Lower lobe of right lung (tissue), 2 donors: Measurements from ENCODE around the gene CACNA1F. TPM values are rescaled to one million over a fixed set of nuclear protein-coding genes. Genes with fewer than 3 reads are reported as not detected.

Experiments
- ATAC-seq, 2 donors: fragments of 200-7000 bp; cut with Tn5 transposase; one replicate each; pipeline ENCODE4 v1.9.1; 2020 to 2022; ENCODE audit warnings: mild to moderate bottlenecking in 2 of 2, moderate library complexity in 2 of 2
- DNase-seq: peaks from one replicate; pipeline ENCODE4 v3.0.0-alpha.2; 2020
- H3K27ac ChIP-seq: fragments of 200-600 bp; one replicate; pipeline ENCODE4 v1.8.0; 2022
- H3K27me3 ChIP-seq: fragments of 200-600 bp; one replicate; pipeline ENCODE4 v1.8.0; 2022; ENCODE audit warnings: low read depth
- H3K36me3 ChIP-seq: fragments of 200-600 bp; one replicate; pipeline ENCODE4 v1.8.0; 2022; ENCODE audit warnings: mild to moderate bottlenecking
- H3K4me1 ChIP-seq: fragments of 200-600 bp; one replicate; pipeline ENCODE4 v1.8.0; 2022
- H3K4me3 ChIP-seq: fragments of 200-600 bp; one replicate; pipeline ENCODE4 v1.8.0; 2022; ENCODE audit warnings: mild to moderate bottlenecking
- H3K9me3 ChIP-seq: fragments of 200-600 bp; one replicate; pipeline ENCODE4 v1.8.0; 2022
- CTCF ChIP-seq: fragments of 200-600 bp; IDR thresholded peaks from one replicate; pipeline ENCODE4 v1.8.0; 2022; ENCODE audit warnings: antibody characterized with exemption, mild to moderate bottlenecking
- intact Hi-C: fragments of 100-400 bp; cut with DNase I; formaldehyde crosslinking; loops from one replicate; pipeline ENCODE4 v1.11.0; 2022
- total RNA-seq: library from RNA; stranded (reverse); fragmentation: NEBNext Ultra II Directional; extraction: Animal tissue kit (Norgen Biotek cat#: 25700); gene quantifications from one replicate; pipeline ENCODE4 v1.2.1, GENCODE V29; 2021
- donor health status: DM: no; HTN: yes; CAD: no; lungs with severe emphysema.

The CACNA1F gene
- total RNA-seq, 1 donor from 2014 or later, result 1.4 TPM

GRCh38 chrX:49204017-49204416 is 29.1 kb downstream of the CACNA1F start:
- no peak for DNase-seq
- no peak for TF ChIP-seq CTCF
- H3K27ac ChIP-seq, result no peak overlapping the region
- intact Hi-C loops, result no loop called here
- H3K4me1 ChIP-seq, result no peaks in the 10 kb centered on the region
- no peak overlapping the region for H3K4me3 ChIP-seq
- no peaks in the 10 kb centered on the region for H3K36me3 ChIP-seq
- H3K27me3 ChIP-seq, result no peaks in the 10 kb centered on the region
- H3K9me3 ChIP-seq, result no peaks in the 10 kb centered on the region
- no peak for ATAC-seq

- Histone ChIP-seq H3K27ac (no peak overlapping the region), H3K36me3 (no peaks in the 10 kb centered on the region), H3K9me3 (no peaks in the 10 kb centered on the region), H3K4me1 (no peaks in the 10 kb centered on the region), H3K27me3 (no peaks in the 10 kb centered on the region), H3K4me3 (no peak overlapping the region)
- no peak for TF ChIP-seq CTCF
- ATAC-seq (no peak), DNase-seq (no peak)
- intact Hi-C loops, result no loop called here
These were observed 29.6 kb downstream of the CACNA1F start for GRCh38 chrX:49203536-49203935.

GRCh38 chrX:49202022-49202421 is 31.1 kb downstream of the CACNA1F start:
- TF ChIP-seq CTCF, result no peak
- H3K9me3 ChIP-seq, result no peaks in the 10 kb centered on the region
- no peak overlapping the region for H3K4me3 ChIP-seq
- no peak for DNase-seq
- no peaks in the 10 kb centered on the region for H3K27me3 ChIP-seq
- intact Hi-C loops, result no loop called here
- no peaks in the 10 kb centered on the region for H3K4me1 ChIP-seq
- ATAC-seq, result peak in 1 of 2 donors; percentile 61
- no peaks in the 10 kb centered on the region for H3K36me3 ChIP-seq
- H3K27ac ChIP-seq, result no peak overlapping the region

- ATAC-seq, result peak; percentile 90 to 99
- Histone ChIP-seq H3K4me1 (no peaks in the 10 kb centered on the region), H3K27ac (peak within 1 kb of the TSS; percentile 53), H3K27me3 (no peaks in the 10 kb centered on the region), H3K9me3 (no peaks in the 10 kb centered on the region), H3K36me3 (no peaks in the 10 kb centered on the region), H3K4me3 (peak within 1 kb of the TSS; percentile 44)
- TF ChIP-seq CTCF, result no peak
- peak; percentile 91 for DNase-seq
- intact Hi-C loops, result no loop called here
These were observed 33.0 kb downstream of the CACNA1F start, which contains the start of gene SYP for GRCh38 chrX:49199906-49200771. Gene SYP (minus strand): TSS chrX:49200193. CDS start chrX:49200186, 7 bp downstream.

- Histone ChIP-seq H3K27me3 (no peaks in the 10 kb centered on the region), H3K9me3 (no peaks in the 10 kb centered on the region), H3K36me3 (no peaks in the 10 kb centered on the region), H3K4me3 (no peak overlapping the region), H3K27ac (no peak overlapping the region), H3K4me1 (no peaks in the 10 kb centered on the region)
- intact Hi-C loops, result no loop called here
- DNase-seq, result no peak
- TF ChIP-seq CTCF, result no peak
- no peak for ATAC-seq
These were observed 33.9 kb downstream of the CACNA1F start for GRCh38 chrX:49199315-49199595.
